ENCODE data around the gene TTLL9. TPM values are rescaled to one million over a fixed set of nuclear protein-coding genes. Genes with fewer than 3 reads are reported as not detected.

The TTLL9 gene
- total RNA-seq, 2 experiments from 2014 or later: not detected

DNA sequence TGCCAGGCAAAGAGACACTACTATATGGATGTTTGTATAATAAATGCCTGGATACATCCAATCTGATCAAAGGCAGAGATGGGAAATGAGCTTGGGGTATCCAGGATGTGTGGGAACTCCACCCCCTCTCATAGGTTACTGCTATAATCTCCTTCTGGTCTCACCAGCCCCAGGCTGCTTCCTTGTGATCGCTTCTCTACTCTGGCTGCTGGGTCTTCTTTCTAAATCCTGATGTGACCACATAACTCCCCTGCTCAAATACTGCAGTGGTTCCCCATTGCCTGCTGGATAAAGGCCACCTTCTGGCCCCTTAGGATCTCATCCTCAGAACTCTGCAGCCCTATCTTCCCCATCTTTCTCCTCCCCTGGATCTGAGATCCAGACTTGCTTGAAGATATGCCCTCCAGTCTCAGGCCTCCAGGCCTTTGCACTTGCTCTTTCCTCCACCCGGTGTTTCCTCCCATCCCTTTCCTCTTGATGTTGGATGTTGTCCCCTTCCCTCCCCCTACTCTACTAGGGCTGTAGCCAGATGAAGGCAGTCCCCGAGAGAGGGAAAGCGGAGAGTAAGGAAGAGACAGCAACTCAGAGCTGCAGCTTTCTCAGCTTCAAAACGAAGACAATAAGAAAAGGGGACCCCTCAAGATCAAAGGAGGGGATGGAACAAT is 96.7 kb downstream of the TTLL9 start:
- CTCF ChIA-PET: interaction anchor here (0.5 to 2.6 kb wide), 4 partner anchors 8 to 65 kb away, joined by 3 to 16 read pairs (median 3); partner anchors contain the start of gene PDRG1
- H3K4me1 Mint-ChIP-seq: peaks cover 7% of the 10 kb centered on the region
- H3K27ac Mint-ChIP-seq: no peak overlapping the region
- H3K36me3 Mint-ChIP-seq: no peaks in the 10 kb centered on the region
- DNase-seq: no peak
- no peak for ATAC-seq
- peak overlapping the region; percentile 14 for H3K4me3 Mint-ChIP-seq
- H3K9me3 Mint-ChIP-seq (ENCODE audit: low read depth): no peaks in the 10 kb centered on the region
- peaks cover 51% of the 10 kb centered on the region for H3K27me3 Mint-ChIP-seq

DNA sequence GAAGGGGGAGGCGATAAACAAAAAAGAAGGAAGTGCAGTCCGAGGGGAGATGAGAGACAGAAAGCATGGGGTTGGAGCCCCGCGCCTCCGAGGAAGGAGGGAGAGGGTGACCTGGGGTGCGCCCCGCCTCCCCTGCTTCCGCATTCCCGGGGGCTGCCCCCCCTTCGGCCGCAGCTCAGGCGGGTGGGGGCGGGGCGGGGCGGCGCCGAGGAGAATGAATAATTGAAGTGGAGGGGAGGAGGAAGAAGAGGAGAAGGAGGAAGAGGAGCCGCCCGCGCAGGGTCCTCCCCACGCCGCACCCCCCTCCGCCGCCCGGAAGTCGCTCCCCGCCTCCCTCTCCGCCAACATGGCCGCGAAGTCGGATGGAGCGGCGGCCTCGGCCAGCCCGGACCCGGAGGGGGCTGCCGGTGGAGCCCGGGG is 97.4 kb downstream of the TTLL9 start, which contains the start of gene XKR7:
TSS of gene XKR7 (plus strand) at position 322 of the 420 bp plus-strand sequence. CDS start at position 347, 25 bp downstream.
- no peak for DNase-seq
- Mint-ChIP-seq H3K4me3 (peak within 1 kb of the TSS; percentile 73), H3K27me3 (peaks cover 48% of the 10 kb centered on the region), H3K36me3 (no peaks in the 10 kb centered on the region), H3K27ac (no peak within 1 kb of the TSS), H3K4me1 (peaks cover 7% of the 10 kb centered on the region), H3K9me3 (ENCODE audit: low read depth) (no peaks in the 10 kb centered on the region)
- peak; percentile 37 for ATAC-seq
- CTCF ChIA-PET: interaction anchor here (1.0 to 2.6 kb wide), 2 partner anchors 16 to 63 kb away, joined by 3 to 16 read pairs; partner anchors contain the start of gene PDRG1

DNA sequence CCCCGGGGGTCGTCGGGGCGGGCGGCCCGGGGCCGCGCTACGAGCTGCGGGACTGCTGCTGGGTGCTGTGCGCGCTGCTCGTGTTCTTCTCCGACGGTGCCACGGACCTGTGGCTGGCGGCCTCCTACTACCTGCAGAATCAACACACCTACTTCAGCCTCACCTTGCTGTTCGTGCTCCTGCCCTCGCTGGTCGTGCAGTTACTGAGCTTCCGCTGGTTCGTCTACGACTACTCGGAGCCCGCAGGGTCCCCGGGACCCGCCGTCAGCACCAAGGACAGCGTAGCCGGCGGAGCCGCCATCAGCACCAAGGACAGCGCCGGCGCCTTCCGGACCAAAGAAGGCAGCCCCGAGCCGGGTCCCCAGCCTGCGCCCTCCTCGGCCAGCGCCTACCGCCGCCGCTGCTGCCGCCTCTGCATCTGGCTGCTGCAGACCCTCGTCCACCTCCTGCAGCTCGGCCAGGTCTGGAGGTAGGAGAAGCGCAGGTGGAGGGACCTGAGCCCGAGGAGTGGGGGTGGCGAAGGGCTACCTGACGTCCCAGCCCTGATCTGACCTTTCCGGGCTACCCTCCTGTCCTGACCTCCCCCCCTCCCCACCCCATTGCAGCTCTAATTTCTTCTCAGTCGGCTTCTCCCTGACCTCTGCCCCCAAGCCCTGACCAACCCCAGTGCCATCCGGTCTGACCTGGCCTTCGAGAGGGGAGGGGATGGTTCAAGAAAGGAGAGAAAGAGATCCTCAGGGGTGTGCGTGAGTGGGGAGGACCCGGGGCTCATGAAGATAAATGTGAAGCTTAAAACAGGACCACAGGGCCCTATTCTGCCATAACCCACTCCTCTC is 98.1 kb downstream of the TTLL9 start:
- Mint-ChIP-seq H3K4me1 (peaks cover 7% of the 10 kb centered on the region), H3K4me3 (peak overlapping the region; percentile 73), H3K9me3 (ENCODE audit: low read depth) (no peaks in the 10 kb centered on the region), H3K27me3 (peaks cover 47% of the 10 kb centered on the region), H3K36me3 (no peaks in the 10 kb centered on the region), H3K27ac (no peak overlapping the region)
- CTCF ChIA-PET: interaction anchor here (1.0 to 2.6 kb wide), 2 partner anchors 17 to 63 kb away, joined by 3 to 16 read pairs; partner anchors contain the start of gene PDRG1
- peak; percentile 85 for DNase-seq
- ATAC-seq: peak; percentile 94

DNA sequence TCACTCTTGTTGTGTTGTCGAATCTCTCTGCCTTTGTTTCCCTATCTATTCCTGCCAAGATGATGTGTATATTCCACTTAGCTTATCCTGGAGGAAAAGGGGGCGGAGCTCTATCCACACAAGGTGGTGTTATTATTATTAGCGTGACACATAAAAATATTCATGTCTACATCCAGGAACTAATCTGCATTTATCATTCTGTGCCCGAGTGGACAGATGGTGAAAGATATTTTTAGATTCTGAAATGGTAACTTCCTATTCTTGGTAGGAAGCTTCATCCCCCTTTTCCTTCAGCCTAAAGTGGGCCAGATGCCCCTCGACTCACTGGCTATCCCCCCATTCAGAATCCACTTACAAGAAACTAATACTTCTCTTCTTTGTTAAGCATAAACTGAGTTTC is 99.6 kb downstream of the TTLL9 start:
- peaks cover 39% of the 10 kb centered on the region for H3K27me3 Mint-ChIP-seq
- CTCF ChIA-PET: interaction anchor here (1.2 to 1.9 kb wide), 3 partner anchors 10 to 19 kb away, joined by 3 to 8 read pairs (median 4); partner anchors contain the start of gene PDRG1
- H3K36me3 Mint-ChIP-seq: no peaks in the 10 kb centered on the region
- peaks cover 7% of the 10 kb centered on the region for H3K4me1 Mint-ChIP-seq
- H3K4me3 Mint-ChIP-seq: no peak overlapping the region
- H3K27ac Mint-ChIP-seq: no peak overlapping the region
- DNase-seq: no peak
- no peaks in the 10 kb centered on the region for H3K9me3 Mint-ChIP-seq (ENCODE audit: low read depth)
- no peak for ATAC-seq

DNA sequence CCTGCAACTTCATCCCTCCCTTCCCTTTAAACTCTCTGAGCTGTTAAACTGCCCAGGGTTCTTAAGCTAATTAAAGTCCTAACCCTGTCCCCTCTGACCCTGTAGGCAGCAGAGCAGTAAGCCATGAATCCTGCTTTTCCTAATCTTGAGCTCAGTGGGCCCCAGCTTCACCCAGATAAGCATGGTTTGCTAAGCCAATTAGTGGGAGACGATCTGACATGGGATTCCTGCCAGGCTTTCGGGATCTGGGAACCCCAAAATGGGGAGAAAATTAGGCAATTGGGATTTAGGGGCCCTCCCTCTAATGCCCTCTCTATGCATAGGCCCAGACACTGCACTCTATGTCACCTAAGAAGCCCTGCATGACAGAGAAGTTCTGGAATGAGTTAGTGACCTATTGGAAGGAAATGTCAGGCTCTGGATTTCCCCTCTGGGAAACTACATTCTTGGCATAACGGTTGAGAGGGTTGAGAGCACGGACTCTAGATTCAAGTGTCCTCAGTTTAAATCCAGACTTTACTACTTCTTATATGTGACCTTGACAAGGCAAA is 102.1 kb downstream of the TTLL9 start:
- no peaks in the 10 kb centered on the region for H3K36me3 Mint-ChIP-seq
- DNase-seq (no peak), ATAC-seq (no peak)
- H3K4me1 Mint-ChIP-seq: peaks cover 2% of the 10 kb centered on the region
- peaks cover 26% of the 10 kb centered on the region for H3K27me3 Mint-ChIP-seq
- no peak overlapping the region for H3K27ac Mint-ChIP-seq
- CTCF ChIA-PET: interaction anchor here (0.6 to 1.4 kb wide), 3 partner anchors 20 to 512 kb away, joined by 3 to 4 read pairs (median 4); partner anchors contain the start of gene PDRG1
- no peak overlapping the region for H3K4me3 Mint-ChIP-seq
- no peaks in the 10 kb centered on the region for H3K9me3 Mint-ChIP-seq (ENCODE audit: low read depth)

DNA sequence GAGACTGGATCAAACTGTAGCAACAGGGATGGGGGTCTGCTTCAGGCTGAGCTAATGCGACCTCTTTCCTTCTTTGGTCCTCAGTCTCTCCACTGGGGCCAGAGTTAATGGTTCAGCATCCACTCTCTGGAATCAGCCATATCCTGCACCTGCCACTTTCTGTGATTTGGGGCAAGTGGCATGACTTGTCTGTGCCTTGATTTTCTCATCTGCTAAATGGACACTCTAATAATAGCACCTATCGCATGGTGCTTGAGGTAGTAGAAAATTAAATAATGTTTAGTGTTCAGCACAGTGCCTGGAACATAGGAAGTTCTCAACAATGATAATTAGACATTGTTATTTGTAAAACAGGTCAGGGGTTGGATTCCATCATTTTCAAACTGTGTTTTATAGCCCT is 103.9 kb downstream of the TTLL9 start:
- Mint-ChIP-seq H3K27ac (no peak overlapping the region), H3K27me3 (peaks cover 24% of the 10 kb centered on the region), H3K9me3 (ENCODE audit: low read depth) (no peaks in the 10 kb centered on the region), H3K4me1 (no peaks in the 10 kb centered on the region), H3K4me3 (no peak overlapping the region), H3K36me3 (no peaks in the 10 kb centered on the region)
- CTCF ChIA-PET: no interaction called here
- ATAC-seq: no peak
- no peak for DNase-seq

DNA sequence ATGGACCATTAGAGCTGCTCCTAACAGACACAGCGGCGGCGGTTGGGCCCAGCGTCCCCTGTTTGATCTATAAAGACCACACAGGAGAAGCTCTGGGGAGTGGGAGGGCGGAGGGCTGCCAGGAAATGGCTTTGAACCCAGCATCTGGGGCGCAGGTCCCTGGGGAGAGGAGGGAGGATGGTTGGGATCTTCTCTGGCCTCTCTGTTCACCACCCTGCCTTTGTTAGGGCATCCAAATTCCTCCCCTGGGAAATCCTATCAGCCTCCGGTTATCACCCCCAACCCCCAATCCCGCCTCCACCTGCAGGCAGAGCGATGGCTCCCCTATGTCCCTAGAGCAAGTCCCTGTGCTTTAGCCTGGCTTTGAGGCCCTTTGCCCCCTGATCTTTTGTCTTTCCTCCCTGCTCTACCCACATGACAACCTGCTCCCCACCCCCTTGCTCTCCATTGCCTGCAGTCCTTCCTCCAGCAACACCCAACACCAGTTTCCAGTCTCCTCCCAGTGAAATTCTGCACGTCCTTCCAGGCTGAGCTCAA is 104.6 kb downstream of the TTLL9 start:
- CTCF ChIA-PET: interaction anchor here (0.6 to 0.7 kb wide), 2 partner anchors 22 to 117 kb away, joined by 3 read pairs; no protein-coding TSS in a partner anchor
- Mint-ChIP-seq H3K27ac (no peak overlapping the region), H3K4me1 (no peaks in the 10 kb centered on the region), H3K36me3 (no peaks in the 10 kb centered on the region), H3K27me3 (peaks cover 24% of the 10 kb centered on the region), H3K4me3 (no peak overlapping the region), H3K9me3 (ENCODE audit: low read depth) (no peaks in the 10 kb centered on the region)
- no peak for DNase-seq
- no peak for ATAC-seq

DNA sequence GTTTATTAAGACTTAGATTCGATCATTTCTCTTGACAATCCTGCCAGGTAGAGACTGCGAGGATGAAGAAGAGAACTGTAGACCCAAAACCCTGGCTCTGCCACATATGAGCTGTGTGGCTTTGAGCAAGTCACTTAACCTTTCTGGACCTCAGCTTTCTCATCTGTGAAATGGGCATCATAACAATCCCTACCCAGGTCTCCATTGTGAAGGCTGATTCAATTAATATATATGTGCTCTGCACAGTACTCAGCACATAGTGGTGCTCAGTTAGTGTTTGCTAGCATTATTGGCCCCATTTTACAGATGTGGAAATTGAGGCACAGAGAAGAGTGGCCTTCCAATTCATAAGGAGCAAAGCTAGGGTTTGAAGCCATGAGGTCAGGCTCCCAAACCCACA is 105.4 kb downstream of the TTLL9 start:
- Mint-ChIP-seq H3K36me3 (no peaks in the 10 kb centered on the region), H3K4me3 (no peak overlapping the region), H3K27ac (no peak overlapping the region), H3K4me1 (no peaks in the 10 kb centered on the region), H3K9me3 (ENCODE audit: low read depth) (no peaks in the 10 kb centered on the region), H3K27me3 (peaks cover 17% of the 10 kb centered on the region)
- CTCF ChIA-PET: interaction anchor here (0.7 kb wide), 1 partner anchor 116 kb away, joined by 3 read pairs; no protein-coding TSS in a partner anchor
- no peak for ATAC-seq
- DNase-seq: no peak

DNA sequence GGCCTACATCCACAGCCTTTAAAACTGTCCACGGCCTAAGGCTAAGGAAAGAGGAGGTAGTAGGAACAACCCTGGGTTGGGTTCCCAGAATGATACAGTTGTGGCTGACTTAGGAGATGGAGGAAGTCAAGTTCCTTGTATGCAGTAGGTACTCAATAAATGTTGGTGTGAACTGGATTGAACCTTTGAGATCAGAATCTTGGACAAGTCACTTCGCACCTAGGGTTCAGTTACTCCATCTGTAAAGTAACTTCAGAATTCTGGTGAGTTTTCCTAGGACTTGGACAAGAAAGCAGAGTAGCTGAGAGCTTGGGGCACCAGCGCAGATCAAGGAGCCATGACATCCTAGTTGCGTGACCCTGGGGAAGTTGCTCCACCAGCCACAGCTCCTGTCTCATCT is 106.6 kb downstream of the TTLL9 start:
- Mint-ChIP-seq H3K36me3 (no peaks in the 10 kb centered on the region), H3K4me3 (no peak overlapping the region), H3K4me1 (no peaks in the 10 kb centered on the region), H3K9me3 (ENCODE audit: low read depth) (no peaks in the 10 kb centered on the region), H3K27ac (no peak overlapping the region), H3K27me3 (peaks cover 20% of the 10 kb centered on the region)
- CTCF ChIA-PET: no interaction called here
- no peak for DNase-seq
- ATAC-seq: no peak

DNA sequence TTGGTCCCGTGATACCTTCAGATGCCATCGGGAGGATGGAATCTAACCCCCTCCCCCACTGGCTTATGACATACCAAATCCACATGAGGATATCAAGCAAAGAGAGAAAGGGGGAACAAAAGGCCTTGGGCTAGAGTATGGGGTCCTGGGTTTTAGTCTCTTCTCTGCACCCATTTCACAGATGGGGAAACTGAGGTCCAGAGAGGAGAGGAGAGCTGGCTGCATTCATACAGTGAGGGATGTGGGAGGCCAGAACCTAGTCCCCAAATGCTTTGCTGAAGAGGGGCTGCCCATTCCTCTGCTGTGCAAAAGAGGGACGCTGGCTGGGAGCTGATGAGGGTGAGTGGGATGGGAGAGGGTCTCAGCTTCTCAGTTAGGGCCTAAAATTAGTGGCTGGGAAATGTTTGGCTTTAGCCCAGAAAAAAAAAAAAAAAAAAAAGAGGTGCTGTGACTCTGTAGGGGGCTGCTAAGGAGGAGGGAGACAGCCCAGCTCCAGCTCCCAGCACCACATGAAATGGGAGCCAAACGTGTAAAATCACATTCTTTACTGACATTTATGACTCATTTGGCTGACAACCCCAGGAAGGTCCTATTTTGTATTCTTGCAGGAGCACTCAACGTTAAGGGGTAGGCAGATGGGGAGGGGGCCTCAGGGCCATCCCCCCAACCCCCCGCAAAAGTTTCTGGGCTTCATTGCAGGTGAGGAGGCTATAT is 109.4 kb downstream of the TTLL9 start:
- CTCF ChIA-PET: interaction anchor here (1.6 kb wide), 1 partner anchor 10 kb away, joined by 4 read pairs; no protein-coding TSS in a partner anchor
- ATAC-seq (no peak), DNase-seq (no peak)
- H3K4me3 Mint-ChIP-seq: no peak overlapping the region
- peaks cover 25% of the 10 kb centered on the region for H3K27me3 Mint-ChIP-seq
- no peaks in the 10 kb centered on the region for H3K4me1 Mint-ChIP-seq
- no peak overlapping the region for H3K27ac Mint-ChIP-seq
- H3K36me3 Mint-ChIP-seq: no peaks in the 10 kb centered on the region
- no peaks in the 10 kb centered on the region for H3K9me3 Mint-ChIP-seq (ENCODE audit: low read depth)

DNA sequence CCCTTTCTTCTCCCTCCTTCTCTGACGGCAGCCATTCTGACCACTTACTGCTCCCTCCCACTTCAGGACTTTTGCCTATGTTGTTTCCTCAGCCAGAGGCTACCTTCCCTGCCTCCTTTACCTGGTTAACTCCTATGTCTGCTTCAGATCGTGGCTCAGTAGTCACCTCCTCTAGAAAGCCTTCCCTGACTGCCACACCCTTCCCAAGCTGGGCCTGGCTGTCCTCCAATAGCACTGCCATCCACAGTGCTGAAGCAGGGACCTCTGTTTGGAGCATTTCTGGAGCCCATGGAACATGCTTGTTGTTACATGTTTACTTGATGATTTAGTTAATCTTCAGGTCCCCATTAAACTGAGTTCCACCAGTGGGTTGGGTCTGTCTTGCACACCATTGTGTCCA is 111.3 kb downstream of the TTLL9 start:
- no peaks in the 10 kb centered on the region for H3K36me3 Mint-ChIP-seq
- H3K9me3 Mint-ChIP-seq (ENCODE audit: low read depth): no peaks in the 10 kb centered on the region
- H3K27me3 Mint-ChIP-seq: peaks cover 18% of the 10 kb centered on the region
- no peak overlapping the region for H3K4me3 Mint-ChIP-seq
- no peak overlapping the region for H3K27ac Mint-ChIP-seq
- ATAC-seq (no peak), DNase-seq (no peak)
- no peaks in the 10 kb centered on the region for H3K4me1 Mint-ChIP-seq
- CTCF ChIA-PET: no interaction called here

DNA sequence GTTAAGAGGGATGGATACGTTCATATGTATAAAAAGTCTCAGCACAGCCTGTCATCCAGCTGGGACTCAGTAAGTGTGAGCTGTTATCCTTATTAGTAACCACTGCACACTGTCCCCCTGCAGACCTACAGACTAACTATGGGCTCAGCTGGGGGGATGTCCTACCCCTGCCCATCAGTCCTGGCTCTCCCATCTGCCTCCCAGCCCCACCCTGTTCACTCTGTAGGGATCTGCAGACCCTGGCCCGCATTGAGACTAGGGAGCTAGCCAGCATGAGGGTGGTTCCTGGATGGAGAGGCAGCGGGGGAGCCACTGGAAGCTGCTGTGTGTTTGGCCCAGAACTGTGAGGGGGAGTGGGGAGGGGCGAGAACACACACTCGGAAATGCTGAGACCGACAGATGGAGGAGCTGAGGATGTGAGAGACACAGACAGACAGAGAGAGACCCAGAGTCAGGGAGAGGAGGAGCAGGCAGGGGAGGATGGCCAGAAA is 114.6 kb downstream of the TTLL9 start:
- peaks cover 10% of the 10 kb centered on the region for H3K27me3 Mint-ChIP-seq
- no peak for DNase-seq
- H3K4me3 Mint-ChIP-seq: no peak overlapping the region
- CTCF ChIA-PET: interaction anchor here (0.6 kb wide), 1 partner anchor 158 kb away, joined by 5 read pairs; no protein-coding TSS in a partner anchor
- H3K27ac Mint-ChIP-seq: no peak overlapping the region
- H3K9me3 Mint-ChIP-seq (ENCODE audit: low read depth): no peaks in the 10 kb centered on the region
- H3K36me3 Mint-ChIP-seq: no peaks in the 10 kb centered on the region
- no peak for ATAC-seq
- H3K4me1 Mint-ChIP-seq: peaks cover 2% of the 10 kb centered on the region
